Uterus (tissue), 2 donors: Measurements from ENCODE around the gene DCUN1D2.

Experiments used
- POLR2A ChIP-seq, 2 donors: fragments of 450-650 bp; IDR thresholded peaks; one replicate each; pipeline ENCODE4 v1.6.1; 2016; ENCODE audit warnings: antibody characterized with exemption in 2 of 2, mild to moderate bottlenecking in 1 of 2, moderate library complexity in 1 of 2
- TF ChIP-seq, protein P1 (sequence below), 4 experiments: fragments of 200-600 bp in 2 of 4; fragments of 450-650 bp in 2 of 4; sonication (generic) in 2 of 4; IDR thresholded peaks; one replicate each; pipeline ENCODE4 v1.5.1; 2016 to 2019; ENCODE audit warnings: antibody characterized with exemption in 4 of 4, mild to moderate bottlenecking in 2 of 4, moderate library complexity in 1 of 4

DNA sequence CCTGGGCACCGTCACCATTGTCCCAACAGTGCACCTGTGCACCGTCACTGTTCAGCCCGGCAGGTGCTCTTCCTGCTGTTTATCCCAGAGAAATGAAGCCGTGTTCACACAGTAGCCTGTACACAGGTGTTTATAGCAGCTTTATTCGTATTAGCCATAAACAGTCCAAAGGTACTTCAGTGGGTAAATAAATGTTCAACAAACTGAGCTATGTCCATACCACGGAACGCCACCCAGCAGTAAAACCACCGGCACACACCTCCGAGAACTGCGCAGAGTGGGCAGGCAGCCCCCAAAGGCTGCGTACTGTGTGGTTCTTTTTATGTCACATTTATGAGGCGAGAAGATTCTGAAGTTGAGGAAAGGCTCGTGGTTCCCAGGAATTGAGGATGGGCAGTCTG is 44.9 kb upstream of the DCUN1D2 start:
- no peak for TF ChIP-seq POLR2A (IDR thresholded peaks at IDR 0.05)
- TF ChIP-seq, protein P1, sequence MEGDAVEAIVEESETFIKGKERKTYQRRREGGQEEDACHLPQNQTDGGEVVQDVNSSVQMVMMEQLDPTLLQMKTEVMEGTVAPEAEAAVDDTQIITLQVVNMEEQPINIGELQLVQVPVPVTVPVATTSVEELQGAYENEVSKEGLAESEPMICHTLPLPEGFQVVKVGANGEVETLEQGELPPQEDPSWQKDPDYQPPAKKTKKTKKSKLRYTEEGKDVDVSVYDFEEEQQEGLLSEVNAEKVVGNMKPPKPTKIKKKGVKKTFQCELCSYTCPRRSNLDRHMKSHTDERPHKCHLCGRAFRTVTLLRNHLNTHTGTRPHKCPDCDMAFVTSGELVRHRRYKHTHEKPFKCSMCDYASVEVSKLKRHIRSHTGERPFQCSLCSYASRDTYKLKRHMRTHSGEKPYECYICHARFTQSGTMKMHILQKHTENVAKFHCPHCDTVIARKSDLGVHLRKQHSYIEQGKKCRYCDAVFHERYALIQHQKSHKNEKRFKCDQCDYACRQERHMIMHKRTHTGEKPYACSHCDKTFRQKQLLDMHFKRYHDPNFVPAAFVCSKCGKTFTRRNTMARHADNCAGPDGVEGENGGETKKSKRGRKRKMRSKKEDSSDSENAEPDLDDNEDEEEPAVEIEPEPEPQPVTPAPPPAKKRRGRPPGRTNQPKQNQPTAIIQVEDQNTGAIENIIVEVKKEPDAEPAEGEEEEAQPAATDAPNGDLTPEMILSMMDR (IDR thresholded peaks at IDR 0.05), result no peak
